Measurements from ENCODE around the gene CD248. TPM values are rescaled to one million over a fixed set of nuclear protein-coding genes. Genes with fewer than 3 reads are reported as not detected.
A peak's percentile ranks its signal among the peaks of the same experiment; 100 is the strongest.
"Not testable (repeated sequence)": the region's sequence is repeated elsewhere in the genome, so short reads cannot be mapped to it uniquely, and the experiment has no call there.

Gene CD248
- total RNA-seq, 1 experiment from 2014 or later = 629 TPM

DNA sequence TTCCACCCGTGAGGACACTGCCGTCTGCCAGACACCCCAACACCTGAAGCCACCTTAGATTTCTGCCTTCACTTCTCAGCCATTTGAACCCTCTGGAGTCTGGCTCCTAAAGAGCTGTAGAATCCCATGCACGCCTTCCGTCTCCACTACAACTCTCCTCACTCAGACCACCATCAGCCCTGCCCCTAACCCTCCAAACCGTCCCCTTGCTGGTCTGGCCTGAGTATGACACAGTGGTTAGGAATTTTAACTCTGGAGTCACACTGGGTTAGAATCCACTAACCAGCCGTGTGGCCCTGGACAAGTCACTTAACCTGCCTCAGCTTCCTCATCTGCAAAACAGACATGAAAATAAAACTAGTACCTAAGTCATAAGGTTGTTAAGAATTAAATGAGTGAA is 35.8 kb downstream of the CD248 start:
- DNase-seq (ENCODE audit: low read depth in 1 of 2, low spot score in 2 of 2) = no peak
- Histone ChIP-seq H3K36me3 (peaks cover 50% of the 10 kb centered on the region), H3K27me3 (replicated peaks) (no peaks in the 10 kb centered on the region), H3K4me1 (replicated peaks) (peaks cover 28% of the 10 kb centered on the region), H3K4me3 (no peak overlapping the region), H3K27ac (no peak overlapping the region), H3K9me3 (replicated peaks) (no peaks in the 10 kb centered on the region)

DNA sequence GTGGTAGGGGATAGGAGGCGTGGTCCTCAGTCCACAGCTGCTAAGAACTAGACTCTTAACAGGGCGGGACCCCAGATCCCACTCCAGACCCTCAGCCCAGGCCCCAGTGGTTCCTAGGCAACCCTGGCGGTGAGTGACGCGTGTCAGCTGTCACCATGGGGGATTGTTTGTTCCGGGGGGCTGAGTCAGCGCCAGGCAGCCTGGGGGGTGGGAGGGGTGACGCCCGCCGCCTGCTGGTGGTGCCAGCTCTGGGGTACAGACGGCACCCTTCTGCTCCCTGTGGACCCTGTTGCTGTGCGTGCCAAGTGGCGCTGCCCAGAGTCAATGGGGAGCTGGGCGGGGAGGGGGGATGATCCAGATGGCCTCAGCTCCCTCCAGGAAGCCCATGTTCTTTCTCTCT is 36.4 kb downstream of the CD248 start:
- no peak overlapping the region for H3K27ac ChIP-seq
- H3K4me1 ChIP-seq (replicated peaks) = peaks cover 28% of the 10 kb centered on the region
- peaks cover 52% of the 10 kb centered on the region for H3K36me3 ChIP-seq
- DNase-seq (ENCODE audit: low read depth in 1 of 2, low spot score in 2 of 2) = no peak
- H3K9me3 ChIP-seq (replicated peaks) = no peaks in the 10 kb centered on the region
- H3K4me3 ChIP-seq = no peak overlapping the region
- no peaks in the 10 kb centered on the region for H3K27me3 ChIP-seq (replicated peaks)

DNA sequence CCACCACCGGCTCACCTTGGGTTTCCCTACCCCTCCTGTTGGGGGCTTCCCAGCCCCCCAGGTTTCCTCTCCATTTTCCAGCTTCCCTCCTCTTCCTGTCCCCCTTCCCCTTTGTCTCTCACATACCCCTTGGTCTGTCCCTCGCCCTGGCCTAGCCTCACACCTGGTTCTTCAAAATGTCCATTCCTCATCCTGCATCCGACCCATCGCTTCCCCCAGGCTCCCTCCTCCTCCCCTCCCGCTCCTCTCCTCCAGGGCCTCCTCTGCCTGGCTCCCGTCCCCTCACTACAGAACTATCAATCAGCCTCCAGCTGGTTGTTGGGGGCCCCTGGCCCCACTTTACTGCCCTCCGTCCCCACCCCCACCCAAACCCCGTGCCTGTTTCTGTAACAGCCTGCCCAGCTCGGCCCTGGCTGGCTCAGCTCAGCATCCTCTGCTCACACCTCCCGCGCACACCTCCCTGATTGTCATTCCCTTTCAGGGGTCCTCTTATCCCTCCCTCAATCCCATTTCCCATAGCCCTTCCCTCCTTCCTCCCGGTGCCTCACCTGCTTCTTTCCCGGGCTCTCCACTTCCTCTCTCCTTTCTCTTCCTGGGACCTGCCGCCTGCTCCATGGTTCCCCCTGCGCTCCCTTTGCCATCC is 37.6 kb downstream of the CD248 start:
- peaks cover 28% of the 10 kb centered on the region for H3K4me1 ChIP-seq (replicated peaks)
- H3K36me3 ChIP-seq = peaks cover 50% of the 10 kb centered on the region
- H3K9me3 ChIP-seq (replicated peaks) = no peaks in the 10 kb centered on the region
- H3K27me3 ChIP-seq (replicated peaks) = no peaks in the 10 kb centered on the region
- no peak overlapping the region for H3K4me3 ChIP-seq
- H3K27ac ChIP-seq = no peak overlapping the region
- DNase-seq (ENCODE audit: low read depth in 1 of 2, low spot score in 2 of 2) = no peak

- H3K9me3 ChIP-seq (replicated peaks) = no peaks in the 10 kb centered on the region
- peak overlapping the region; percentile 27 for H3K4me3 ChIP-seq
- H3K4me1 ChIP-seq (replicated peaks) = peaks cover 28% of the 10 kb centered on the region
- peaks cover 54% of the 10 kb centered on the region for H3K36me3 ChIP-seq
- H3K27me3 ChIP-seq (replicated peaks) = no peaks in the 10 kb centered on the region
- H3K27ac ChIP-seq = no peak overlapping the region
- no peak for DNase-seq (ENCODE audit: low read depth in 1 of 2, low spot score in 2 of 2)
Observed at GRCh38 chr11:66278363-66279091, 38.3 kb downstream of the CD248 start.

- Histone ChIP-seq H3K9me3 (replicated peaks) (no peaks in the 10 kb centered on the region), H3K27me3 (replicated peaks) (no peaks in the 10 kb centered on the region), H3K36me3 (peaks cover 55% of the 10 kb centered on the region), H3K27ac (no peak within 1 kb of the TSS), H3K4me1 (replicated peaks) (peaks cover 27% of the 10 kb centered on the region), H3K4me3 (peak within 1 kb of the TSS; percentile 27)
- no peak for DNase-seq (ENCODE audit: low read depth in 1 of 2, low spot score in 2 of 2)
Observed at GRCh38 chr11:66277471-66278362, 39.1 kb downstream of the CD248 start, which contains the start of gene CNIH2. CNIH2 (plus strand) TSS chr11:66278175; CDS start chr11:66278457, 282 bp downstream.

DNA sequence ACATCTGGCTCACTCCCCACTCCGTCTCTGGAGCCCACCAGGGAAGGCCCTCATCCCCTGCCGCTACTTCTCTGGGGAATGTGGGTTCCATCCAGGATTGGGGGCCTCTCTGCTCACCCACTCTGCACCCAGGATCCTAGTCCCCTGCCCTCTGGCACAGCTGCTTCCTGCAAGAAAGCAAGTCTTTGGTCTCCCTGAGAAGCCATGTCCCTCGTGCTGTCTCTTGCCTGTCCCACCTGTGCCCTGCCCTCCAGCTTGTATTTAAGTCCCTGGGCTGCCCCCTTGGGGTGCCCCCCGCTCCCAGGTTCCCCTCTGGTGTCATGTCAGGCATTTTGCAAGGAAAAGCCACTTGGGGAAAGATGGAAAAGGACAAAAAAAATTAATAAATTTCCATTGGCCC is 39.8 kb downstream of the CD248 start:
- not testable (repeated sequence) for H3K27me3 ChIP-seq (replicated peaks); H3K4me3 ChIP-seq; H3K27ac ChIP-seq; H3K9me3 ChIP-seq (replicated peaks); DNase-seq (ENCODE audit: low read depth in 1 of 2, low spot score in 2 of 2)
- Histone ChIP-seq H3K4me1 (replicated peaks) (peaks cover 23% of the 10 kb centered on the region), H3K36me3 (peaks cover 59% of the 10 kb centered on the region)

DNA sequence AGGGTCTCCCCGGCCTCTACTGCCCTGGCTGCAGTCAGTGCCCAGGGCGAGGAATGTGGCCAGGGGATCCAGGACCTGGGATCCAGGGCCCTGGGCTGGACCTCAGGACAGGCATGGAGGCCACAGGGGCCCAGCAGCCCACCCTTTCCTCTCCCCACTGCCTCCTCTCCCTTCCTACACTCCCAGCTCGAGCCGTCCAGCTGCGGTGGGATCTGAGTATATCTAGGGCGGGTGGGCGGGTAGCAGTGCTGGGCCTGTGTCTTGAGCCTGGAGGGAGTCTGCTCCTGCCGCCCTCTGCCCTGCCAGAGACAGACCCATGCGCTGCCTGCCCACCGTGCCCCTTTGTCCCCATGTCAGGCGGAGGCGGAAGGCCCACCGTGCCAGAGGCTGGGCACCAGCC is 40.2 kb downstream of the CD248 start:
- DNase-seq (ENCODE audit: low read depth in 1 of 2, low spot score in 2 of 2); H3K27ac ChIP-seq; H3K27me3 ChIP-seq (replicated peaks); H3K9me3 ChIP-seq (replicated peaks); H3K4me3 ChIP-seq: not testable (repeated sequence)
- H3K4me1 ChIP-seq (replicated peaks) = peaks cover 23% of the 10 kb centered on the region
- H3K36me3 ChIP-seq = peaks cover 64% of the 10 kb centered on the region

GRCh38 chr11:66275984-66276612 is 40.7 kb downstream of the CD248 start:
- H3K36me3 ChIP-seq = peaks cover 65% of the 10 kb centered on the region
- no peak overlapping the region for H3K4me3 ChIP-seq
- DNase-seq (ENCODE audit: low read depth in 1 of 2, low spot score in 2 of 2) = no peak
- H3K9me3 ChIP-seq (replicated peaks) = no peaks in the 10 kb centered on the region
- no peak overlapping the region for H3K27ac ChIP-seq
- H3K27me3 ChIP-seq (replicated peaks) = no peaks in the 10 kb centered on the region
- peaks cover 19% of the 10 kb centered on the region for H3K4me1 ChIP-seq (replicated peaks)

DNA sequence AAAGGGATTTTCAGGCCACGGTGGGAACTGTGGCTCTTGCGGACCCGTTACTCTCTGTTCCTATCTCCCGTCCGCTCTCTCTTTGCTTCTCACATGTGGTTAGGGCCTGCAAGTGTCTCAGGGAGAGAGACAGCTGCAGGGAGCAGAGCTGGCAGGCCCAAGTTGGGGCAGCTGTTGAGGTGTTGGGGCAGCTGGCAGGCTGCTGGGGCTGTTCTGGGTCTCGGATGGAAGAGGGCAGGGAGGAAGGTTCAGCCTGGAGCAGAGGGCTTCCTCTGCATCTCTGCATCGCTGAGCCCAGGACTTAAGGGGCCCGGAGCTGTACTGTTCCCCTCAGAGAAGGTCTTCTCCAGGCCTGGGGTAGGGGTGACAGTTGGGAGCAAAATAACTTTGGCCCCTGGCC is 41.4 kb downstream of the CD248 start:
- Histone ChIP-seq H3K4me3 (no peak overlapping the region), H3K27ac (no peak overlapping the region), H3K27me3 (replicated peaks) (no peaks in the 10 kb centered on the region), H3K9me3 (replicated peaks) (no peaks in the 10 kb centered on the region), H3K4me1 (replicated peaks) (peaks cover 12% of the 10 kb centered on the region), H3K36me3 (peaks cover 72% of the 10 kb centered on the region)
- DNase-seq (ENCODE audit: low read depth in 1 of 2, low spot score in 2 of 2) = no peak

- Histone ChIP-seq H3K27ac (no peak overlapping the region), H3K9me3 (replicated peaks) (no peaks in the 10 kb centered on the region), H3K4me1 (replicated peaks) (peaks cover 16% of the 10 kb centered on the region), H3K27me3 (replicated peaks) (no peaks in the 10 kb centered on the region), H3K36me3 (peaks cover 72% of the 10 kb centered on the region), H3K4me3 (no peak overlapping the region)
- DNase-seq (ENCODE audit: low read depth in 1 of 2, low spot score in 2 of 2) = no peak
Observed at GRCh38 chr11:66274219-66274618, 42.6 kb downstream of the CD248 start.

GRCh38 chr11:66272596-66272995 is 44.2 kb downstream of the CD248 start:
- H3K9me3 ChIP-seq (replicated peaks) = no peaks in the 10 kb centered on the region
- peaks cover 75% of the 10 kb centered on the region for H3K36me3 ChIP-seq
- H3K4me3 ChIP-seq = no peak overlapping the region
- peaks cover 14% of the 10 kb centered on the region for H3K4me1 ChIP-seq (replicated peaks)
- no peak overlapping the region for H3K27ac ChIP-seq
- no peaks in the 10 kb centered on the region for H3K27me3 ChIP-seq (replicated peaks)
- no peak for DNase-seq (ENCODE audit: low read depth in 1 of 2, low spot score in 2 of 2)

GRCh38 chr11:66271816-66272215 is 45.0 kb downstream of the CD248 start:
- Histone ChIP-seq H3K27ac (no peak overlapping the region), H3K36me3 (peaks cover 73% of the 10 kb centered on the region), H3K4me3 (no peak overlapping the region), H3K27me3 (replicated peaks) (no peaks in the 10 kb centered on the region), H3K9me3 (replicated peaks) (no peaks in the 10 kb centered on the region), H3K4me1 (replicated peaks) (peaks cover 18% of the 10 kb centered on the region)
- DNase-seq (ENCODE audit: low read depth in 1 of 2, low spot score in 2 of 2) = no peak
